GM19328 (cell line): Measurements from ENCODE around the gene EXOC3L2.
A peak's percentile ranks its signal among the peaks of the same experiment; 100 is the strongest.

Source experiments
- ATAC-seq: cut with Tn5 transposase; IDR thresholded peaks from one replicate; pipeline ENCODE4 v1.9.1; 2021; ENCODE audit warnings: mild to moderate bottlenecking, moderate library complexity; ENCODE audit not compliant: unreplicated experiment

EXOC3L2 gene

DNA sequence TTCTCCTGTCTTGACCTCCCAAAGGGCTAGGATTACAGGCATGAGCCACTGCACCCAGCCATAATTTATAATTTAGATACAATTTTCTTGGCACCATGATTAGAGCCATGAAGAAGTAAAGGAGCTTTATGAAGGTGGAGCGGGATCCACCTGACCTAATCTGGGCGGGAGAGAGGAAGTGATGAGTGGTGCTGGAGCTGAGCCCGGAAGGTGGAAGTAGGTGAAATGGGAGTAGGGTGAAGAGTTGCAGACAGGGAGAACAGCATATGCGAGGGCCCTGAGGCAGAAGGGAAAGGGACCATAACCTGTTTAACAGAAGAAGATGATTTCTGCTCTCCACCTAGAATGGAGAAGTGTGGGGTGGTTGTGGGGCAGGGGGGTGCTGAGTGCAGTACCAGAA lies 62.4 kb downstream of the EXOC3L2 start:
- ATAC-seq: no peak

DNA sequence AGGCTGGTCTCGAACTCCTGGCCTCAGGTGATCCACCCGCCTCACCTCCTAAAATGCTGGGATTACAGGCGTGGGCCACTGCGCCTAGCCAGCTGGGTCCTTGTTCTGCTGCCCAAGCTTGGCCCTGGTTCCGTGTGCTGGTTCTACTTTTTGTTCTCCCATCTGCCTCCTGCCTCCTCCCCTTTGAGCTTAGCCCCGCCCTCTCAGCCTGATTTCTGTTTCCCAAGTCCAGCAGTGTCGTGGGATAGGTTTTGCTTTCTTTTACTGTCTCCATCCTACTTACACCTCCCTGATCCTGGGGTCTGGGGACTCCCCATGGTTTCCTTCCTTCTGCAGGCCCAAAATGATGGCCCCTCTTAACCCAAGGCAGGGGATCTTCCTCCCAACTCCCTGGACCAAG lies 64.3 kb downstream of the EXOC3L2 start:
- no peak for ATAC-seq

DNA sequence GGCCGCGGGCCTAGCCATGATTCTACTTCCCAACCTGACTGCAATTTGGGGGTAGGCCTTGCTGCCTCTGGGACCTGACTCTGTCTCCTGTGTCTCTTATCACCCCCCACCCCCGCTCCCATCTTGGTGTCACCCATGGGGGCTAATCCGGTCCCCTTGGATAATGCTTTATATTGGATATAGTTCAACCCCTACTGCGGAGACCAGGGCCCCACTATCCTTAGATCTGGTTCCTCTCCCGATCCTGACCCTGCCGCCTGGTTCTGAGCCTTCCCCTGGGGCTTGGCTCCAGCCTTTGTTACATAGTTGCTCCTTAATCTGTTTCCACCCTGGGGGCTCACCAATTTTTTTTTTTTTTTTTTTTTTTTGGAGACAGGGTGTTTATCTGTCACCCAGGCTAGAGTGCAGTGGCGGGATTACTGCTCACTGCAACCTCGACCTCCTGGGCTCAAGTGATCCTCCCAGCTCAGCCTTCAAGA lies 65.3 kb downstream of the EXOC3L2 start:
- ATAC-seq: no peak

DNA sequence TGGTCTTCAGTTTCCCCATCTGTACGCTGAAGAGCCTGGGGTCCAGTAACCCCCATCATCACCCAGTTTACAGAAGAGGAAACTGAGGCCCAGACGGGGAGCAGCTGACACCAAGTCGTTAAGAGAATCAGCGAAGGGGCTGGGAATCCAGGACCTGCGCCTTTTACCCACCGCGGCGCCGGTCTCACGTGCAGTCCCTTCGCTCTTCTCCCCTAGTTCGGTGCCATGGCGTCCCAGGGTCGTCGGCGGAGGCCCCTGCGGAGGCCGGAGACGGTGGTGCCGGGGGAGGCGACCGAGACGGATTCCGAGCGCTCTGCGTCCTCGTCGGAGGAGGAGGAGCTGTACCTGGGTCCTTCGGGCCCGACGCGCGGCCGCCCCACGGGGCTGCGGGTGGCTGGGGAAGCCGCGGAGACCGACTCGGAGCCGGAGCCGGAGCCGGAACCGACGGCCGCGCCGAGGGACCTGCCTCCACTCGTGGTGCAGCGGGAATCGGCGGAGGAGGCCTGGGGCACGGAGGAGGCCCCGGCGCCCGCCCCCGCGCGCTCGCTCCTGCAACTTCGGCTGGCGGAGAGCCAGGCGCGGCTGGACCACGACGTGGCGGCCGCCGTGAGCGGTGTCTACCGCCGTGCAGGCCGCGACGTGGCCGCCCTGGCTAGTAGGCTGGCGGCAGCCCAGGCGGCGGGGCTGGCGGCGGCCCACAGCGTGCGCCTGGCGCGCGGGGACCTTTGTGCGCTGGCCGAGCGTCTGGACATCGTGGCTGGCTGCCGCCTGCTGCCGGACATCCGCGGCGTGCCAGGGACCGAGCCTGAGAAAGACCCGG lies 65.9 kb downstream of the EXOC3L2 start:
- no peak for ATAC-seq

DNA sequence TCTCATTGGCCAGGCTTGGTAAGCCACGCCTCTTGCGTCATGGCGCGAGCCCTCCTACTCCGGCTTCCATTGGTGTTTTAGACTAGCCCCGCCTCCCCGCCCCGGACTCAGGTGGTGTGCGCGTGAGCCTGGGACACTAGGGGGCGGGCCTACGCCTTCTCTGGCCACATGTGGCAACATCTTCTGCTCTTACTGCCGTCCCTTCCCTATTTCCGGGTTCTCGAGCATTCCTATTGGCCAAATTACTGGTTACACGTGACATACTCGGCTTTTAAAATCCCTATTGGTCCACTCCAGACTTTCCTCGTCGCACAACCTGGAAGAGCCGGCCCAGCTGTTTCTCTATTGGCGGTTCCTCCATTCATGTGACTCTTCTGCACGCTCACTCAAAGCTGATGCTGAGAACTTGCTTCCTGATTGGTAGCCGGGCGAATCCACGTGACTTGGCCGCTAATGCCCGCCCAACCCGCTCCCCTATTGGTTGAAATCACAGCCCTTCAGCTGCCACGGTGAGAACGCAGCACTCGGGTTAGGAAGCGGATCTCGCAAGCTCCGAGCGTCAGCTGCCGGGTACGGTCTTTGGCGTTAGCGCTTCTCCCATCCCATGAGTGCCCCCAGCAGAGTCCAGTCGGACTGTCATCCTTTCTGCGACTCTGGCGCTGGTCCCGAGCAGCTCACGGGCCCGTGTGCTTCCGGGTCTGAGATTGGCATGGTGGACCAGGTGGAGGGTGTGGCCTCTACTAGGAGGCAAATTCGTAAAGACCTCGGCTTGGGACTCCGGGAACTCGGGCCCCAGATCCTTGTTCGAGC lies 66.7 kb downstream of the EXOC3L2 start, which contains the start of gene BLOC1S3:
BLOC1S3 (plus strand) TSS at position 523 of the 810 bp plus-strand sequence. CDS start 513 bp downstream, outside the sequence.
- ATAC-seq: peak; percentile 82

DNA sequence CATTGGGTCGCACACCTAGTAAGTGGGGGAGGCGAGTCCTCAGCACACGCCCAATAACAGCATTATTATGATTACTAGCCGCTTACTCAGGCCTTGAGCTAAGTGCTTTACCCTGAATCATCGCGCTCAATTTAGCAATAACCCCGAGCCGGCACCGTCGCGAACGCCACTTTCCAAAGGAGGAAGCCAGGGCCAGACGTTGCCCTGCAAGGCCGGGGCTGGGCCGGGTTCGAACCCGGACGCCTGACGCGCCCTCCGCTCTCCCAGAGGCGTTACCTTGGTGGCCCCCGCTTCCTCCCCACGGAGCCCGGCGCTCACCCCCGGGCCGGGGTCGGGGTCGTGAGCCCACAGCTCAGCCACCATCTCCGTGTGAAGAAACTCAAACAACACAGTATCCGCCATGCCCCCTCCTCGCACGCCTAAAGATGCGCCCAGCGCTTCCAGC lies 67.4 kb downstream of the EXOC3L2 start, which contains the start of gene TRAPPC6A:
TRAPPC6A (minus strand) TSS at position 421 of the 445 bp plus-strand sequence; CDS start at position 402, 19 bp downstream.
- no peak for ATAC-seq

DNA sequence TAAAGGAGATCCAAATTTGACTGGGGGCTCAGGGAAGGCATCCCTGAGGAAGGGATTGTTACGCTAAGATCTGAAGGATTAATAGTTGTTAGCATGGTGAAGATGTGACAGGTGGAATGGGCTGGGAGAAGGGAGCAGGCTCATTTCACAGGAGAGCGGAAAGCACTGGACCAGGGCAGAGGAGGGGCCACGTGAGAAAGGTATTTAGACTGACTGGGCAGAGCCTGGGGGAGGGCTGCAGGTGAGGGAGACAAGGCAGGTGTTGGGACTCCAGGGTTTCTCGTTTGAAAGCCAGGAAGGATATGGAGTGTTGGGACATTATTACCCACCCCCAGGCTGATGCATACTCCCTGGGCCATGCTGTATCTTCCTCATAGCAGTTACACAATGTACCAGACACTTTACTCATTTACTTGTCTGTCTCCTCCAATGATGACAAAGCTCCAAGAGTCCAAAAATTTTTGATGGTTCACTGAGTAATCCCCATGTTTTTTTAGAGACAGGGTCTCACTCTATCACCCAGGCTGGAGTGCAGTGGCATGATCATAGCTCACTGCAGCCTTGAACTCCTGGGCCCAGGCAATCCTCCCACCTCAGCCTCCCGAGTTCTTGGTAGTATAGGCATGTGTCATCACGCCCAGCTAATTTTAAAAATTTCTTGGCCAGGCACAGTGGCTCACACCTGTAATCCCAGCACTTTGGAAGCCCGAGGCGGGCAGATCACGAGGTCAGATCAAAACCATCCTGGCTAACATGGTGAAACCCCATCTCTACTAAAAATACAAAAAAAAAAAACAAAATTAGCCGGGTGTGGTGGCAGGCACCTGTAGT lies 69.5 kb downstream of the EXOC3L2 start:
- no peak for ATAC-seq

DNA sequence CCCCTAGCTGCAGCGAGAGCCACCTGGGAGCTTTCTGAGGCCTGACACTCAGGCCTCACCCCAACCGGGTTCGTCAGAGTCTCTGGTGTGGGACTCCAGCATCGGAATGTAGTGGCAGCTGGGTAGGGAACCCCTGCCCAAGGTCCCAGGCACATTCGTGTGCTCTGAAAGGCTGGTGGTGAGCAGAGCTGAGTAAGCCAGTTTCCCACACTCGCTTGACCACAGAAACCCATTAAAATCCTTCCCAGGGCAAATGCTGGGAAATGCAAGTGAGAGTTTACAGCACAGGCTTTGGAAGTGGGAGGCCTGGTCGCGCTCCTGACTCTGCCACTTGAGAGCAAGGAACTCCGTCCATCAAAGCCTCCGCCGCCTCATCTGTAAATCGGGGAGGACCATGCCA lies 71.4 kb downstream of the EXOC3L2 start:
- ATAC-seq: no peak

DNA sequence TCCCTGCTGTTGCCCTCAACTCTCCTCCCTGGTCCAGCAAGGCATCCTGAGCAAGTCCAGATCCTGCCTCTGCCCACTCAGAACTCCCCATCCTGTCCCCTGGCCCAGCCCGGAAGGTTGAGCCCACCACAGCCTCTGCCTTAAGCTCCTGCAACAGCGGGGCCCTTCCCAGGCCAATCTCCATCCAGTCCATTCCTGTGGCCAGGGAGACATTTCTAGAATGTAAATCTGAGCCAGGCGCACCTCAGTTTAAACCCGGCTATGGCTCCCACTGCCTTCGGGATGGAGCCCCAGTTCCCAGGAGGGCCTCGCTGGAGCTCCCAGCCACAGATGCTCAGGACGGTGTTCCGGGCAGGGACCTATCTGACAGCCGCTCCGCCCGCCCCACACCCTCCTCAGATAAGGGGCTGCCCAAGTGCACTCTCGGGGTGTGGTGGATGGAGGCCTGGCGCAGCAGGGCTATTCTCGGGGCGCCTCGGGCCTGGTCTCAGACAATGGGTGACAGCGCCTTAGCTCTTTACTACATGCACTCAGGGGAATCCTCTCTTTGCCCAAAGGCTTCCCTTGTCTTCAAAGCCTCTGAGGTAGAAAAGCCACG lies 72.5 kb downstream of the EXOC3L2 start:
- no peak for ATAC-seq

DNA sequence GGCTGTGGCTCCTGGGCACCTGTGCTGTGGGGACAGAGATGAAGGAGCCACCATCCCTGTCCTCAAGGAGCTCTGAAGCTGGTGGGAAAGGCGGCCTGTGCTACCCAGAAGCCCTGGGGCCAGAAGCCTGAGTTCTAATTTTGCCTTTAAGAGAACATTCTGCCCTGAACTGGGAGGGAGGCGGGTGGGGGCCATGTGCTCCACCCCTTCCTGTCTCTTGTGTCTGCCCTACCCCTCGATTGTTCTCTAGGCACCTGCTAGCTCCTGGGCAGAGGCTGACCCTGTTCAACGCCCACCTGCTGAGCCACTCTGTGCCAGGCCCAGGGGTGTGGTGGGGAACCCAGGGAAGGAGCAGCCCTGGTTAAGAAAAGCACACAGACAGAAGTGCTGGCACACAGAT lies 73.0 kb downstream of the EXOC3L2 start:
- no peak for ATAC-seq

DNA sequence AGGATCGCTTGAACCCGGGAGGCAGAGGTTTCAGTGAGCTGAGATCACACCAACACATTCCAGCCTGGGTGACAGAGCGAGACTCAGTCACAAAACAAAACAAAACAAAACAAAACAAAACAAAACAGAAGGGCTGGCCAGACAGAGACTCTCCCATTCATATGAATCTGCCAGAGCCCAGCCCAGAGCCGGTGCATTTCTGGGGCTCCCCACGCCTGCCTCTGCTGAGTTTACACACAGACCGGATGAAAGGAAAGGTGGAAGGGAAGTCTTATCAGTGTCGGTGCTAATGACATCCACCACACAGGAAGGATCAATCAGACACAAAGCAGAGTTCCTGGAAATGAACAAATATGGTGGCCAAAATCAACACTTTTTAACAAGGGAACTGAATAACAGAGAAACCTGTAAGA lies 74.0 kb downstream of the EXOC3L2 start:
- no peak for ATAC-seq

DNA sequence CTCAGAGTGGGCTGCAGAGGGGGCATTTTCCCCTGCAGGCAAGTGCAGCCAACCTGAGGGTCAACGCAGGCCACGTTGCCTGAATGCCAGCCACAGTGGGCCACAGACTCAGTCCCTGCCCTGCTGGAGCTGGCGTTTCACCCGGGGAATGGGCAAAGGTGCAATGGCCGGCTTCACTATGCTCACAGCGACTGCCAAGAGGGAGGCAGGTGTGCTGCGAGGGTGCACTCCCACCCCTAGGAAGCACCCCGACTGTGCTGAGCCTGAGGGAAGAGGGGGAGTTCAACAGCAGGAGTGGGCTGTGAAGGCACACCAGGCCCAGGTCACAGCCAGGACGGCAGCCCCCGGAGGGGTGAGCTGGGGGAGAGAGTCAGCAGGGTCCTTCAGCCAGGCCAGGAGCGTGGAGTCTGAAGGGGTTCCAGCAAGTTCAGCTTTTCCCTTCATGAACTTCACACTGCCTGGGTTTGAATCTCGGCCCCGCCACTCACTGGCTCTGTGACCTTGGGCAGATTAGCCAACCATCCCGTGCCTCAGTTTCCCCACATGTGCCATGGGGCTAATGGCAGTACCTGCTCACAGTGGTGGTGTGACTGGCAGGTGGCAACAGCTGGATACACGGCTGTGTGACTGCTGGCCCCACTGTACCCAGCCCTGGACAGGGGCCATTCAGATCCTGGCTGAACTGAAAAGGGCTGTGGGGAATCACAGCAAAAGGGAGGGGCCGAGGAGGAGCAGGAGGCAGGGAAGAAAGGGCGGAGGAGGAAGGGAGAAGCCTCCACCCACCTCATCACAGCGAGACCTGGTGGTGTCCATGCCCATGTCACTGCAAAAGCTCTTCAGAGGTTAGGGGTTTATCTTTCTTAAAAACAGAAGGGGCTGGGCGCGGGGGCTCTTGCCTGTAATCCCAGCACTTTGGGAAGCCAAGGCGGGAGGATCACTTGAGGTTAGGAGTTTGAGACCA lies 74.8 kb downstream of the EXOC3L2 start:
- no peak for ATAC-seq

DNA sequence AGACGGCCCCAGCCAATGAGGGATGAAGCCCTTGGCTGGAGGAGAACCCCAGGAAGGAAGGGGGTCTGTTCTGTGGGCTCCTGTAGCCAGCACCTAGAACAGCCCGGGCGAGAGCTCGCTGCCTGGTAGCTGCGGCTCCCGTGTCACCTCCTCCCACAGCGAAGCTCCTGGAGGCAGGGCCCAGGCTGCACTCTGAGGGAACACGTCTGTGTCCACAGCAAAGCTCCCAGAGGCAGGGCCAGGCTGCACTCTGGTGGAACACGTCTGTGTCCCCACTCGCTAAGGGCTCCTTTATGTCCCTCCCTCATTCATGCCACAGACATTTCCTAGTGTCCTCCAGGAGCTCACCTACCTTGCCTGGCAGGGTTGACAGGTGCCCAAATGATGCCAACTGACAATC lies 75.6 kb downstream of the EXOC3L2 start:
- ATAC-seq: no peak

DNA sequence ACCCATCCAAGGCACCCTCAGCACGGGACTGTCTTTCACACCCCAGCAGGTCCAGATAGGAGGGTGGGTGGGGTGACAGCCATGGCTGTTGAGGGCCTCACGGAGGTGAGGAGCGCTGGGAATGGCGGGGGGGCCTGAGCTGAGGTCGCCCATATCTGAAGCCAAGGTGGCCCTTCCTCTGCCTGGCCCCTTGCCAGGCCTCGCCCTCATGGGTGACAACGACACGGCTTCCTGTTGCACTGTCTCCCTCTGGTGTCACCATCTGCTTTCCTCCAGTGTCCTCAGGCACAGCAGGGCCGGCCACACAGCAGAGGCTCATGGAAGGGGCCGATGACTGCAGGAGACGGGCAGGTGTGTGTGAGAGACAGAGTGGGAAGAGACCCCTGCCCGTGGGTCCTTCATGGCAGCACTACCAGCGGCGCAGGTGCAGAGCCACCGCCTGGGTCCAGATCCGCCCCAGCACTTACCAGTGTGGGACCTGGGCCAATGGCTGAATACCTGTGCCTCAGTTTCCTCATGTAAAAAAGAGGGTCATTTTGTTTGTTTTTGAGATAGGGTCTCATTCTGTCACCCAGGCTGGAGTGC lies 76.3 kb downstream of the EXOC3L2 start:
- no peak for ATAC-seq

DNA sequence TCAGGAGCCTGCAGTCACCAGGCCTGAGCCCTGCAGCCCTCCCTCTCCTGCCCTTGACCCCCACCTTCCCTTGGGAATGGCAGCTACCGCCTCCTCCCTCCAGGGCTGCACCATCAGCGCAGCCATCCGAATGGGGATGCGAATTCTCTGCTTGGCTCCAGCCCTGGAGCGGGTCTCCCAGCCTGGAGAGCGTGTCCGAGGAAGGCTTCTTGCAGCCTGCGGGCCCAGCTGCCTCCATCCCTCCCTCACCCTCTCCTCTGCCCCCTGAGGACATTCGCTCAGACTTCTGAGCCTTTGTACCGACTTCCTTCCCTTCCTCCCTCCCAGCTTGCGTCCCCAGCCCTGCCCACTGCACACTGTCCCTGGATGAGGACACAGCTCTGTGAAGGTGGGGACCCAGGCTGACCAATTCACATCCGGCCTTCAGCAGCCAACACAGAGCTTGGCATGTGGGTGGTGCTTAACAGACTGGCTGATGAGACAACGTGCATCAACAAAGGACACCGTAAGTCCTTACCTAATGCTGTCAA lies 78.4 kb downstream of the EXOC3L2 start:
- no peak for ATAC-seq

DNA sequence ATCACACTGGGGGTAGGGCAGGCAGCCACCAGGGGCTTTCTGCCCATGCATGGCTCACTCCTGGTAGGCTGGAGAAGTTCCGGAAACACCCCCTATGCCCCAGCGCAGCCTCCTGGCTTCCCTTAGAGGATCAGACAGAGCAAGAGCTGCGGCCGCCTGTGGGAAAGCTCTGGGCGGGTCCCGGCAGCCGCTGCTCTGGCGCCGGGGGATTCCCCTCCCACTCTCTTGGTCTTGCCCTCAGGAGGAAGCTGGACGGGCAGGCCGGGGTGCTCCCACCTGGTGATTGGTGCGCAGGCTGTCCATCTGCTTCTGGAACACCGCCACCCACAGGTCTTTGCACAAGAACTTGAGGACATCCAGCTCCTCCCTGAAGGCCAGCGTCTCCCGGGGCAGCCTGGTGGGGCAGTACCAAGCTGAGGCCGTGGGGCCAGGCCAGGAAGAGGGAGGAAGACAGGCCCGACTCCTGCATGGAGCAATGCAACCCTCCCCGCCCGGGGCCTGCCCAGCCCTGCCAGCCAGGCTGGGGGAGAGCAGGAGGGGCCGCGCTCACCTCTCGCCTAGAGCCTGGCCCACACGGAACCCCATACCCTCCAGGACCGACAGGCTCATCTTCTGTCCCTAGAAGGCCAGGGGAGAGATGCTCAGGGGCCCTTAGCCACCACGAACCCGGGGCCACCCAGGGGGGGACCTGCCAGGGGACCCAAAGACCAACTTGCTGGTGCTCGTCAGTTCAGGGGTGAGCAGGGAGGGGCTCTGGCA lies 80.5 kb downstream of the EXOC3L2 start:
- peak; percentile 67 for ATAC-seq

DNA sequence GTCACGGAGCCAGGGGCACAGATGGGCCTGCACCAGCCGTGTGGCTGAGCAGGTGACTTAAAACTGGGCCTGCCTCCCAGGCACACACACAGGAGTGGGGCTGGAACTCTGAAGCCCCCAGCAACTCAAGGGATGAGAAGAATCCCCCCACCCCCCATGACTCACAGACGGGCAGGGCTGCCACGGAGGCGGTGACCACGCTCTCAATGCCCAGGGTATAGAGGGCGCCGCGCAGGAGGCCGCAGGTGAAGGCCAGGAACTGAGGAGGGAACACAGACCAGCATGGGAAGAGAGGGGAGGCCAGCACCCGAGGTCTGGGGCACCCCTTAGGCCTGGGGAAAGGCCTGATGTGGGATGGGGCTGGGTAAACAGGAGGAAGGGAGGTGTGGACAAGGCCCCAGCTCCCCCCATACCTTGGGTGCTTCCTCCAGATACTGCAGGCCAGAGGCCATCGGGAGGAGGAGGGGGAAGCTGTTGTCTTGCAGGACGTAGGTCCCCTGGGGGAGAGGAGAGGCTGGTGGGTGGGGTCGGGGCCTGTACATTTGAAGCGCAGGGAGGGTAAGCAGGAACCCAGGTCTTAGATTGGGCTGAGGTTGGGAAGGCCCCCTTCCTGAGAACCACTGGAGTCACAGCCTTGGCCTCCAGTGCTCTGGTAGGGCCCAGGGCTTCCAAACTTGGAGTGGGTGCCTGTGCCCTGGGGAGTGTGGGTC lies 81.3 kb downstream of the EXOC3L2 start:
- ATAC-seq: no peak
